OCI-LY1 (cell line): ENCODE data around the gene DLGAP4.

Experiments used
- H2AFZ ChIP-seq: fragments of 200-600 bp; sonication (generic), shearing (Covaris generic); 2 replicates; pipeline ENCODE4 v1.6.0; 2014; ENCODE audit warnings: antibody characterized with exemption, mild to moderate bottlenecking, low read length
- H3F3A ChIP-seq: fragments of 200-600 bp; sonication (generic), shearing (Covaris generic); 2 replicates; pipeline ENCODE4 v1.6.0; 2014; ENCODE audit warnings: mild to moderate bottlenecking, antibody characterized with exemption, low read length, moderate library complexity; ENCODE audit not compliant: insufficient read depth
- H3K27ac ChIP-seq: fragments of 200-600 bp; sonication (generic); 2 replicates; pipeline ENCODE4 v1.5.1; 2014; ENCODE audit warnings: low read length, mixed run types, mild to moderate bottlenecking, low read depth; ENCODE audit not compliant: poor library complexity, severe bottlenecking
- H3K27me3 ChIP-seq: fragments of 200-600 bp; sonication (generic); 2 replicates; pipeline ENCODE4 v1.6.0; 2014; ENCODE audit warnings: antibody characterized with exemption, mild to moderate bottlenecking, low read length, moderate library complexity; ENCODE audit not compliant: insufficient read depth
- H3K36me3 ChIP-seq: fragments of 200-600 bp; sonication (generic); 2 replicates; pipeline ENCODE4 v1.6.1; 2014; ENCODE audit warnings: mild to moderate bottlenecking, antibody characterized with exemption, low read length, moderate library complexity, mixed read lengths; ENCODE audit not compliant: insufficient read depth
- H3K4me1 ChIP-seq: fragments of 200-600 bp; sonication (generic); 2 replicates; pipeline ENCODE4 v1.5.1; 2014; ENCODE audit warnings: mild to moderate bottlenecking, low read length, moderate library complexity; ENCODE audit not compliant: insufficient read depth, severe bottlenecking
- H3K4me2 ChIP-seq: fragments of 200-600 bp; sonication (generic), shearing (Covaris generic); 2 replicates; pipeline ENCODE4 v1.6.1; 2014; ENCODE audit warnings: low read length
- H3K4me3 ChIP-seq: fragments of 200-600 bp; sonication (generic); 2 replicates; pipeline ENCODE4 v1.5.1; 2014; ENCODE audit warnings: low read length, low read depth, mild to moderate bottlenecking, mixed read lengths; ENCODE audit not compliant: poor library complexity, severe bottlenecking
- H3K79me2 ChIP-seq: fragments of 200-600 bp; shearing (Covaris generic); 2 replicates; pipeline ENCODE4 v1.6.1; 2016; ENCODE audit warnings: mixed run types, low read length, mixed read lengths; ENCODE audit not compliant: insufficient read depth
- H3K9ac ChIP-seq: fragments of 200-600 bp; sonication (generic), shearing (Covaris generic); 2 replicates; pipeline ENCODE4 v1.6.1; 2014; ENCODE audit warnings: mild to moderate bottlenecking, low read length, mixed read lengths
- H3K9me2 ChIP-seq: fragments of 200-600 bp; sonication (generic), shearing (Covaris generic); 2 replicates; pipeline ENCODE4 v1.6.1; 2014; ENCODE audit warnings: low read depth, mild to moderate bottlenecking, low read length, mixed read lengths
- H3K9me3 ChIP-seq: fragments of 200-600 bp; shearing (Covaris generic); 2 replicates; pipeline ENCODE4 v1.6.1; 2014; ENCODE audit warnings: low read length, mixed read lengths
- H4K20me1 ChIP-seq: fragments of 200-600 bp; sonication (generic), shearing (Covaris generic); 2 replicates; pipeline ENCODE4 v1.6.0; 2016; ENCODE audit warnings: mild to moderate bottlenecking, low read length; ENCODE audit not compliant: insufficient read depth
- CTCF ChIP-seq: fragments of 200-600 bp; sonication (generic), shearing (Covaris generic); IDR thresholded peaks from 2 replicates; pipeline ENCODE4 v1.5.1; 2017; ENCODE audit warnings: mild to moderate bottlenecking, antibody characterized with exemption, low read length, moderate library complexity, mixed read lengths
- EZH2 ChIP-seq: fragments of 200-600 bp; sonication (generic), shearing (Covaris generic); IDR thresholded peaks from 2 replicates; pipeline ENCODE4 v1.8.0; 2017; ENCODE audit warnings: borderline replicate concordance, mixed run types, mild to moderate bottlenecking, antibody characterized with exemption, low read length, moderate library complexity, mixed read lengths

The DLGAP4 gene

GRCh38 chr20:36369739-36370138 lies 63.6 kb downstream of the DLGAP4 start:
- H3K27me3 ChIP-seq, result no peaks in the 10 kb centered on the region
- no peak overlapping the region for H3K9ac ChIP-seq
- no peaks in the 10 kb centered on the region for H3F3A ChIP-seq
- no peaks in the 10 kb centered on the region for H3K9me3 ChIP-seq
- H3K4me1 ChIP-seq, result no peaks in the 10 kb centered on the region
- no peaks in the 10 kb centered on the region for H3K79me2 ChIP-seq
- no peaks in the 10 kb centered on the region for H4K20me1 ChIP-seq
- H3K9me2 ChIP-seq, result no peaks in the 10 kb centered on the region
- H2AFZ ChIP-seq, result no peak overlapping the region
- H3K36me3 ChIP-seq, result no peaks in the 10 kb centered on the region
- TF ChIP-seq EZH2 (no peak), CTCF (no peak)
- H3K4me3 ChIP-seq, result no peak overlapping the region
- no peak overlapping the region for H3K27ac ChIP-seq
- H3K4me2 ChIP-seq, result no peak overlapping the region

- no peak overlapping the region for H3K27ac ChIP-seq
- no peaks in the 10 kb centered on the region for H3K79me2 ChIP-seq
- H3K9me3 ChIP-seq, result no peaks in the 10 kb centered on the region
- H3K27me3 ChIP-seq, result no peaks in the 10 kb centered on the region
- no peak overlapping the region for H3K4me2 ChIP-seq
- no peak overlapping the region for H3K9ac ChIP-seq
- TF ChIP-seq CTCF (no peak), EZH2 (no peak)
- no peak overlapping the region for H3K4me3 ChIP-seq
- H3K4me1 ChIP-seq, result no peaks in the 10 kb centered on the region
- no peak overlapping the region for H2AFZ ChIP-seq
- no peaks in the 10 kb centered on the region for H3K9me2 ChIP-seq
- no peaks in the 10 kb centered on the region for H3K36me3 ChIP-seq
- no peaks in the 10 kb centered on the region for H3F3A ChIP-seq
- no peaks in the 10 kb centered on the region for H4K20me1 ChIP-seq
Measured at GRCh38 chr20:36370991-36371790, 65.1 kb downstream of the DLGAP4 start.

GRCh38 chr20:36372666-36373065 lies 66.5 kb downstream of the DLGAP4 start:
- H4K20me1 ChIP-seq, result no peaks in the 10 kb centered on the region
- H3K9me2 ChIP-seq, result no peaks in the 10 kb centered on the region
- no peaks in the 10 kb centered on the region for H3K9me3 ChIP-seq
- no peak for TF ChIP-seq EZH2
- no peak for TF ChIP-seq CTCF
- H3K36me3 ChIP-seq, result no peaks in the 10 kb centered on the region
- H3K27me3 ChIP-seq, result no peaks in the 10 kb centered on the region
- H2AFZ ChIP-seq, result no peak overlapping the region
- no peak overlapping the region for H3K4me3 ChIP-seq
- no peaks in the 10 kb centered on the region for H3F3A ChIP-seq
- H3K9ac ChIP-seq, result no peak overlapping the region
- H3K27ac ChIP-seq, result no peak overlapping the region
- no peaks in the 10 kb centered on the region for H3K4me1 ChIP-seq
- no peaks in the 10 kb centered on the region for H3K79me2 ChIP-seq
- no peak overlapping the region for H3K4me2 ChIP-seq
